Cardiac muscle cell (in vitro differentiated cells and primary cell): Measurements from ENCODE around the gene TTC21A. TPM values are rescaled to one million over a fixed set of nuclear protein-coding genes. Genes with fewer than 3 reads are reported as not detected.

Experiments used
- DNase-seq, 2 donors: peaks; one replicate each; pipeline versions ENCODE4 v3.0.0 to v3.0.0-alpha.2; 2010 to 2017; ENCODE audit warnings: low read depth in 1 of 2, low spot score in 1 of 2
- H3K27ac ChIP-seq: fragments of 200-600 bp; sonication (generic); 2 replicates; pipeline ENCODE4 v1.5.1; 2016
- H3K27me3 ChIP-seq: fragments of 200-600 bp; sonication (generic); 2 replicates; pipeline ENCODE4 v1.6.0; 2016; ENCODE audit warnings: control low read depth
- H3K36me3 ChIP-seq: fragments of 200-600 bp; sonication (generic); 2 replicates; pipeline ENCODE4 v1.5.1; 2016; ENCODE audit warnings: control low read depth
- H3K4me1 ChIP-seq: fragments of 200-600 bp; sonication (generic); 2 replicates; pipeline ENCODE4 v1.8.1; 2017; ENCODE audit warnings: low read depth, mild to moderate bottlenecking, mixed run types
- H3K4me3 ChIP-seq: fragments of 200-600 bp; sonication (generic); 2 replicates; pipeline ENCODE4 v1.5.1; 2016; ENCODE audit warnings: mild to moderate bottlenecking
- H3K9me3 ChIP-seq: fragments of 200-600 bp; sonication (generic); 2 replicates; pipeline ENCODE4 v1.5.1; 2017; ENCODE audit warnings: low read depth, mild to moderate bottlenecking, control low read depth
- polyA plus RNA-seq: library from polyadenylated mRNA; unstranded; fragments of >200 nt; fragmentation: Nextera tagmentation; extraction: Ambion mirVana; gene quantifications from 2 replicates; pipeline ENCODE4 v1.2.1, GENCODE V29; 2016
- total RNA-seq: library from RNA; depleted of rRNA; stranded (reverse); fragments of >200 nt; gene quantifications from 2 replicates; pipeline ENCODE4 v1.2.3, GENCODE V29; 2016
- TF ChIP-seq, protein P1 (sequence below): IDR thresholded peaks from 2 replicates; pipeline ENCODE4 v1.5.1; 2012; ENCODE audit warnings: low read depth, mild to moderate bottlenecking, low read length

The TTC21A gene
- total and polyA plus RNA-seq, 2 experiments from 2014 or later: 3.1 to 4.2 TPM

DNA sequence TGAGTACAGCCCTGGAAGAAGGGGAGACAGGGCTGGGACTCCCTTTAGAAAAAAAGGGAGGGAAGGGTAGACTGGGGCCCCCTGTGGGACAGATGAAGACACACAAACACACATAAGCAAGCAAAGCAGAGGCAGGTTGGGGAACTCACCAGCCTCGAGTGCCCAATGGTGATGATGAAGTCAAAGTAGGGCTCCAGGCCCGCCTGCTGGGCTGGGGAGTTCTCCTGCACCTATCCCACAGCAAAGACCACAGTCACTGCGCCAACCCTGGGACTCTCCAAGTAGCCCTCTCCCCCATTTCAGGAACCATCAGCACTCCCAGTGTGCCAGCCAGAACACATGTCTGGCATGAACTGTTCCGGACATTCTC lies 4.2 kb upstream of the TTC21A start:
- Histone ChIP-seq H3K9me3 (no peaks in the 10 kb centered on the region), H3K4me1 (peaks cover 5% of the 10 kb centered on the region), H3K27me3 (no peaks in the 10 kb centered on the region), H3K27ac (no peak overlapping the region), H3K4me3 (no peak overlapping the region), H3K36me3 (peaks cover 16% of the 10 kb centered on the region)
- no peak for DNase-seq
- TF ChIP-seq, protein P1, sequence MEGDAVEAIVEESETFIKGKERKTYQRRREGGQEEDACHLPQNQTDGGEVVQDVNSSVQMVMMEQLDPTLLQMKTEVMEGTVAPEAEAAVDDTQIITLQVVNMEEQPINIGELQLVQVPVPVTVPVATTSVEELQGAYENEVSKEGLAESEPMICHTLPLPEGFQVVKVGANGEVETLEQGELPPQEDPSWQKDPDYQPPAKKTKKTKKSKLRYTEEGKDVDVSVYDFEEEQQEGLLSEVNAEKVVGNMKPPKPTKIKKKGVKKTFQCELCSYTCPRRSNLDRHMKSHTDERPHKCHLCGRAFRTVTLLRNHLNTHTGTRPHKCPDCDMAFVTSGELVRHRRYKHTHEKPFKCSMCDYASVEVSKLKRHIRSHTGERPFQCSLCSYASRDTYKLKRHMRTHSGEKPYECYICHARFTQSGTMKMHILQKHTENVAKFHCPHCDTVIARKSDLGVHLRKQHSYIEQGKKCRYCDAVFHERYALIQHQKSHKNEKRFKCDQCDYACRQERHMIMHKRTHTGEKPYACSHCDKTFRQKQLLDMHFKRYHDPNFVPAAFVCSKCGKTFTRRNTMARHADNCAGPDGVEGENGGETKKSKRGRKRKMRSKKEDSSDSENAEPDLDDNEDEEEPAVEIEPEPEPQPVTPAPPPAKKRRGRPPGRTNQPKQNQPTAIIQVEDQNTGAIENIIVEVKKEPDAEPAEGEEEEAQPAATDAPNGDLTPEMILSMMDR: peak; percentile 5

GRCh38 chr3:39103791-39104552 lies 3.5 kb upstream of the TTC21A start:
- TF ChIP-seq, protein P1: no peak
- Histone ChIP-seq H3K36me3 (peaks cover 10% of the 10 kb centered on the region), H3K9me3 (no peaks in the 10 kb centered on the region), H3K4me1 (peaks cover 5% of the 10 kb centered on the region), H3K4me3 (no peak overlapping the region), H3K27ac (no peak overlapping the region), H3K27me3 (no peaks in the 10 kb centered on the region)
- no peak for DNase-seq

GRCh38 chr3:39104961-39105686 lies 2.4 kb upstream of the TTC21A start:
- H3K9me3 ChIP-seq: no peaks in the 10 kb centered on the region
- peaks cover 3% of the 10 kb centered on the region for H3K36me3 ChIP-seq
- H3K27ac ChIP-seq: no peak overlapping the region
- no peak for DNase-seq
- peaks cover 5% of the 10 kb centered on the region for H3K4me1 ChIP-seq
- peak overlapping the region; percentile 95 for H3K4me3 ChIP-seq
- no peaks in the 10 kb centered on the region for H3K27me3 ChIP-seq
- TF ChIP-seq, protein P1: no peak

GRCh38 chr3:39105687-39106063 lies 1.8 kb upstream of the TTC21A start:
- H3K27ac ChIP-seq: no peak overlapping the region
- H3K4me1 ChIP-seq: peaks cover 5% of the 10 kb centered on the region
- no peak for DNase-seq
- no peaks in the 10 kb centered on the region for H3K27me3 ChIP-seq
- TF ChIP-seq, protein P1: no peak
- H3K36me3 ChIP-seq: peaks cover 2% of the 10 kb centered on the region
- H3K9me3 ChIP-seq: no peaks in the 10 kb centered on the region
- peak overlapping the region; percentile 95 for H3K4me3 ChIP-seq

GRCh38 chr3:39106281-39106811 lies 1.1 kb upstream of the TTC21A start:
- Histone ChIP-seq H3K36me3 (peaks cover 2% of the 10 kb centered on the region), H3K27ac (peak overlapping the region; percentile 97), H3K4me3 (peak overlapping the region; percentile 95), H3K27me3 (no peaks in the 10 kb centered on the region), H3K4me1 (peaks cover 5% of the 10 kb centered on the region), H3K9me3 (no peaks in the 10 kb centered on the region)
- DNase-seq: peak; percentile 14 to 46
- TF ChIP-seq, protein P1: no peak
